Stimulated activated CD8-positive, alpha-beta memory T cell treated with anti-CD3 and anti-CD28 coated beads, Interleukin-15, amount 100 ng/mL, for 4 hours (primary cell): ENCODE results near the gene ARL13A.
"Not testable (repeated sequence)": the region's sequence is repeated elsewhere in the genome, so short reads cannot be mapped to it uniquely, and the experiment has no call there.

Experiments
- DNase-seq, 2 donors: peaks; one replicate each; pipeline ENCODE4 v3.0.0-alpha.2; 2020; ENCODE audit warnings: low read depth in 2 of 2

The ARL13A gene

GRCh38 chrX:100990139-100990538, 20.6 kb downstream of the ARL13A start:
- DNase-seq = no peak

GRCh38 chrX:100994352-100995281, 25.1 kb downstream of the ARL13A start:
- no peak for DNase-seq

- no peak for DNase-seq
These were observed 26.0 kb downstream of the ARL13A start for GRCh38 chrX:100995469-100995868.

- DNase-seq = no peak
These were observed 29.9 kb downstream of the ARL13A start for GRCh38 chrX:100999451-100999850.

- no peak for DNase-seq
These were observed 39.6 kb downstream of the ARL13A start for GRCh38 chrX:101009090-101009489.

GRCh38 chrX:101012031-101012430, 42.5 kb downstream of the ARL13A start:
- not testable (repeated sequence) for DNase-seq

GRCh38 chrX:101022020-101022419, 52.5 kb downstream of the ARL13A start:
- DNase-seq = no peak

- DNase-seq = no peak
These were observed 55.6 kb downstream of the ARL13A start for GRCh38 chrX:101025126-101025525.

- no peak for DNase-seq
These were observed 59.1 kb downstream of the ARL13A start for GRCh38 chrX:101028562-101028961.

- DNase-seq = no peak
These were observed 60.2 kb downstream of the ARL13A start for GRCh38 chrX:101029665-101030064.

- no peak for DNase-seq
These were observed 67.7 kb downstream of the ARL13A start for GRCh38 chrX:101037231-101037630.

GRCh38 chrX:101040197-101040596, 70.7 kb downstream of the ARL13A start:
- no peak for DNase-seq
